ENCODE measurements around the gene PHLDB3.
"Not testable (repeated sequence)": the region's sequence is repeated elsewhere in the genome, so short reads cannot be mapped to it uniquely, and the experiment has no call there.

Gene PHLDB3

GRCh38 chr19:43446746-43447489 lies 57.6 kb downstream of the PHLDB3 start:
- Histone ChIP-seq H3K4me1 (no peaks in the 10 kb centered on the region), H3K27ac (no peak overlapping the region), H3K4me3 (no peak overlapping the region), H3K27me3 (no peaks in the 10 kb centered on the region), H3K36me3 (no peaks in the 10 kb centered on the region), H3K9me3 (no peaks in the 10 kb centered on the region)
- intact Hi-C loops (cut with DNase I; ENCODE audit: low total_unique reads): loop anchor here (2.0 kb wide), 1 partner anchor 72 kb away; no protein-coding TSS in a partner anchor
- TF ChIP-seq, protein P1, sequence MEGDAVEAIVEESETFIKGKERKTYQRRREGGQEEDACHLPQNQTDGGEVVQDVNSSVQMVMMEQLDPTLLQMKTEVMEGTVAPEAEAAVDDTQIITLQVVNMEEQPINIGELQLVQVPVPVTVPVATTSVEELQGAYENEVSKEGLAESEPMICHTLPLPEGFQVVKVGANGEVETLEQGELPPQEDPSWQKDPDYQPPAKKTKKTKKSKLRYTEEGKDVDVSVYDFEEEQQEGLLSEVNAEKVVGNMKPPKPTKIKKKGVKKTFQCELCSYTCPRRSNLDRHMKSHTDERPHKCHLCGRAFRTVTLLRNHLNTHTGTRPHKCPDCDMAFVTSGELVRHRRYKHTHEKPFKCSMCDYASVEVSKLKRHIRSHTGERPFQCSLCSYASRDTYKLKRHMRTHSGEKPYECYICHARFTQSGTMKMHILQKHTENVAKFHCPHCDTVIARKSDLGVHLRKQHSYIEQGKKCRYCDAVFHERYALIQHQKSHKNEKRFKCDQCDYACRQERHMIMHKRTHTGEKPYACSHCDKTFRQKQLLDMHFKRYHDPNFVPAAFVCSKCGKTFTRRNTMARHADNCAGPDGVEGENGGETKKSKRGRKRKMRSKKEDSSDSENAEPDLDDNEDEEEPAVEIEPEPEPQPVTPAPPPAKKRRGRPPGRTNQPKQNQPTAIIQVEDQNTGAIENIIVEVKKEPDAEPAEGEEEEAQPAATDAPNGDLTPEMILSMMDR (IDR thresholded peaks at IDR 0.05): peak; percentile 95 to 96
- DNase-seq: peak; percentile 69 to 84

GRCh38 chr19:43445426-43445825 lies 59.1 kb downstream of the PHLDB3 start:
- no peaks in the 10 kb centered on the region for H3K36me3 ChIP-seq
- no peaks in the 10 kb centered on the region for H3K27me3 ChIP-seq
- TF ChIP-seq, protein P1 (IDR thresholded peaks at IDR 0.05): no peak
- DNase-seq: no peak
- intact Hi-C loops (cut with DNase I; ENCODE audit: low total_unique reads): no loop called here
- H3K4me3 ChIP-seq: no peak overlapping the region
- no peak overlapping the region for H3K27ac ChIP-seq
- no peaks in the 10 kb centered on the region for H3K9me3 ChIP-seq
- no peaks in the 10 kb centered on the region for H3K4me1 ChIP-seq

DNA sequence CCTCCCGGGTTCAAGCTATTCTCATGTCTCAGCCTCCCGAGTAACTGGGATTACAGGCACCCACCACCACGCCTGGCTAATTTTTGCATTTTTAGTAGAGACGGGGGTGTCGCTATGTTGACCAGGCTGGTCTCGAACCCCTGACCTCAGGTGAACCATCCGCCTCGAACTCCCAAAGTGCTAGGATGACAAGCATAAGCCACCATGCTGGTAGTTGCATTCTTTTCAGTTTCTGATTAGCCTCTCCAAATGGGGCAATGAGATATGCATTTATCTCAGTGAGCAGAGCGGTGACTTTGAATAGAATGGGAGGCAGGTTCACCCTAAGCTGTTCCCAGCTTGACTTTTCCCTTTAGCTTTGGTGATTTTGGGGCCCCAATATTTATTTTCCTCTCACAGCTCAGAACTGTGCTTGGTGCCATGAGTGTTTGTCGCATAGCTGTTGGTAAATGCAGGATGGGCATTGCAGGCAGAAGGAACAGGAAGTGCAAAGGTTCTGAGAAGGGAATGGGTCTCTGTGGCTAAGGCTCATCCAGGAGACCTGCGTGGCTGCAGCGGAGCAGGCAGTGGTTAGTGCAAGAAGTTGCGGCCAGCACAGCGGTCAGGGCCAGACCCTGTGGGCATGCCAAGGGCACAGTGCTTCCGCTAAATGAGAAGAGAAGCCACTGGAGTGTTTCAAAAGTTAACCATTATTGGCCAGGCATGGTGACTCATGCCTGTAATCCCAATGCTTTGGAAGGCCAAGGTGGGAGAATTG lies 59.8 kb downstream of the PHLDB3 start:
- Histone ChIP-seq H3K4me1 (no peaks in the 10 kb centered on the region), H3K4me3 (no peak overlapping the region), H3K36me3 (no peaks in the 10 kb centered on the region), H3K9me3 (no peaks in the 10 kb centered on the region), H3K27ac (no peak overlapping the region), H3K27me3 (no peaks in the 10 kb centered on the region)
- DNase-seq: no peak
- intact Hi-C loops (cut with DNase I; ENCODE audit: low total_unique reads): no loop called here
- TF ChIP-seq, protein P1 (IDR thresholded peaks at IDR 0.05): no peak

DNA sequence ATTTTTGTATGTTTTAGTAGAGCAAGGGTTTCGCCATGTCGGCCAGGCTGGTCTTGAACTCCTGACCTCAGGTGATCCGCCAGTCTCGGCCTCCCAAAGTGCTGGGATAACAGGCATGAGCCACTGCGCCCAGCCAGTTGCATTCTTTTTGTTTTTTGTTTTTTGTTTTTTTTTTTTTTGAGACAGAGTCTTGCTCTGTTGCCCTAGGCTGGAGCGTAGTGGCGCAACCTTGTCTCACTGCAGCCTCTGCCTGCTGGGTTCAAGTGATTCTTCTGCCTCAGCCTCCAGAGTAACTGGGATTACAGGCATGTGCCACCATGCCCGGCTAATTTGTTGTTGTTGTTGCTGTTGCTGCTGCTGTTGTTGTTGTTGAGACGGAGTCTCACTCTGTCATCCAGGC lies 60.5 kb downstream of the PHLDB3 start:
- H3K27me3 ChIP-seq; DNase-seq; intact Hi-C loops (cut with DNase I; ENCODE audit: low total_unique reads); H3K4me3 ChIP-seq; H3K9me3 ChIP-seq; H3K4me1 ChIP-seq; H3K36me3 ChIP-seq; H3K27ac ChIP-seq: not testable (repeated sequence)

- intact Hi-C loops (cut with DNase I; ENCODE audit: low total_unique reads): no loop called here
- TF ChIP-seq, protein P1 (IDR thresholded peaks at IDR 0.05): no peak
- Histone ChIP-seq H3K27me3 (peaks cover 0 to 5% of the 10 kb centered on the region in 2 donors), H3K4me3 (no peak overlapping the region), H3K9me3 (no peaks in the 10 kb centered on the region), H3K36me3 (no peaks in the 10 kb centered on the region), H3K4me1 (no peaks in the 10 kb centered on the region), H3K27ac (no peak overlapping the region)
- no peak for DNase-seq
Measured at GRCh38 chr19:43441716-43442115, 62.8 kb downstream of the PHLDB3 start.

GRCh38 chr19:43439709-43440063 lies 64.9 kb downstream of the PHLDB3 start:
- Histone ChIP-seq H3K27me3 (peaks cover 0 to 5% of the 10 kb centered on the region in 2 donors), H3K4me1 (no peaks in the 10 kb centered on the region), H3K36me3 (no peaks in the 10 kb centered on the region), H3K9me3 (no peaks in the 10 kb centered on the region), H3K27ac (no peak overlapping the region), H3K4me3 (no peak overlapping the region)
- intact Hi-C loops (cut with DNase I; ENCODE audit: low total_unique reads): no loop called here
- TF ChIP-seq, protein P1 (IDR thresholded peaks at IDR 0.05): no peak
- DNase-seq: no peak
